Body of pancreas (tissue), 4 donors: ENCODE measurements around the gene WDR18. TPM values are rescaled to one million over a fixed set of nuclear protein-coding genes. Genes with fewer than 3 reads are reported as not detected.

Experiments used
- ATAC-seq: fragments of 150-250 bp; one replicate; pipeline ENCODE4 v1.9.1; 2016
- DNase-seq, 4 donors: peaks; one replicate each; pipeline ENCODE4 v3.0.0-alpha.2; 2019
- H3K27ac ChIP-seq, 4 donors: fragments of 200-600 bp; sonication (generic); 1 replicate in 3 of 4; 2 replicates in 1 of 4; pipeline versions ENCODE4 v1.5.1 to v1.6.1; 2016 to 2019; ENCODE audit warnings: mild to moderate bottlenecking in 1 of 4, mixed read lengths in 1 of 4, moderate library complexity in 1 of 4
- H3K27me3 ChIP-seq, 2 donors: fragments of 200-600 bp; sonication (generic); one replicate each; pipeline ENCODE4 v1.6.0; 2016; ENCODE audit warnings: mild to moderate bottlenecking in 1 of 2
- H3K36me3 ChIP-seq, 2 donors: fragments of 200-600 bp; sonication (generic); replicated peaks in 1 of 2; 2 replicates each; pipeline ENCODE4 v1.5.1; 2016; ENCODE audit warnings: low read depth in 2 of 2; ENCODE audit not compliant: insufficient read depth in 1 of 2
- H3K4me1 ChIP-seq: fragments of 200-600 bp; sonication (generic); one replicate; pipeline ENCODE4 v1.6.0; 2016
- H3K4me3 ChIP-seq, 2 donors: fragments of 200-600 bp; sonication (generic); 1 replicate in 1 of 2; 2 replicates in 1 of 2; pipeline ENCODE4 v1.5.1; 2016 to 2019
- H3K9me3 ChIP-seq, 3 donors: fragments of 200-600 bp; sonication (generic); 1 replicate in 2 of 3; 2 replicates in 1 of 3; pipeline ENCODE4 v1.5.1; 2016
- POLR2A ChIP-seq, 3 donors: fragments of 450-650 bp; IDR thresholded peaks; one replicate each; pipeline ENCODE4 v1.6.1; 2016; ENCODE audit warnings: antibody characterized with exemption in 3 of 3, mild to moderate bottlenecking in 2 of 3
- WGBS, 2 donors: methylation state at CpG; one replicate each; pipeline ENCODE4 v1.1.5; 2017; 5-methylcytosine and 5-hydroxymethylcytosine counted together
- intact Hi-C: fragments of 100-400 bp; cut with DNase I; formaldehyde crosslinking; loops from one replicate; pipeline ENCODE4 v1.15.1; 2023
- total RNA-seq, 2 donors: library from RNA; depleted of rRNA; stranded (reverse); fragments of >200 nt; gene quantifications; one replicate each; pipeline ENCODE4 v1.1.0, GENCODE V29; 2016
- TF ChIP-seq, protein P1 (sequence below), 7 experiments: fragments of 450-650 bp in 4 of 7; fragments of 200-600 bp in 3 of 7; sonication (generic) in 3 of 7; IDR thresholded peaks; one replicate each; pipeline ENCODE4 v1.5.1; 2016 to 2019; ENCODE audit warnings: antibody characterized with exemption in 7 of 7

The WDR18 gene
- total RNA-seq, 2 donors from 2014 or later, result 15.3 to 53.1 TPM

DNA sequence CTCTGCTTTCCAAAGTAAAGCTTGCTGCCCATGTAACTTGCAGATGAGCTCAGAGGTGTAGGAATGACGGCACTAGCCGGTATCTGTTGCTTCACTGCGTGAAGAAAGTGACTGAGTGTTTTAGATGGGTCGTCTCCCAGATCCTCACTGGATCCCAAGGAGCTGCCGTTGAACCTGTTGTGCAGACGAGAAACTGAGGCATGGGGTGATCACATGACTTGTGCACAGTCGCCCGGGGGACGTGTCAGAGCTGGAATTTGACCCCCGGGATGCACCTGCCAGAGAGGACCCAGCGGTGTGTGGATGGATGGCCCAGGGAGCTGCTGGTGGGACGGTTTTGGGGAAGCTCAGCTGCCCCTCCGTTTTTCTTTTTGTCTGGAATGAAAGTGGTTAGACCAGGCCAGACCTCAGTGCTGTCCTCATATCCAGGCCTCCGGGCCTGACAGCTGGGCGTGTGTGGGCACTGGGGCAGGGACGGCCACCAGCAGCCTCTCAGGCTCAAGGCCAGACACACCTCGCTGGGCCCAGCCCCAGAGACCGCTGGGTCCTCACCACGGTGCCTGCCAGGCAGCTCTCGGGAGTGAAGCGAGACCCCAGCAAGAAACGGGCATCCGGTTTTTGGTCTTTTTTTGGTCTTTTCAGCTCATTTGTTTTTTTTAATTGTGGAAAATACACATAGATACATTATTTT is 45.8 kb upstream of the WDR18 start:
- Histone ChIP-seq H3K27ac (peak overlapping the region in 1 of 4 donors; percentile 32), H3K36me3 (no peaks in the 10 kb centered on the region), H3K4me1 (peaks cover 65% of the 10 kb centered on the region), H3K27me3 (no peaks in the 10 kb centered on the region), H3K4me3 (no peak overlapping the region), H3K9me3 (no peaks in the 10 kb centered on the region)
- no peak for ATAC-seq
- DNase-seq, result peak in 1 of 4 donors; percentile 56
- TF ChIP-seq, protein P1, sequence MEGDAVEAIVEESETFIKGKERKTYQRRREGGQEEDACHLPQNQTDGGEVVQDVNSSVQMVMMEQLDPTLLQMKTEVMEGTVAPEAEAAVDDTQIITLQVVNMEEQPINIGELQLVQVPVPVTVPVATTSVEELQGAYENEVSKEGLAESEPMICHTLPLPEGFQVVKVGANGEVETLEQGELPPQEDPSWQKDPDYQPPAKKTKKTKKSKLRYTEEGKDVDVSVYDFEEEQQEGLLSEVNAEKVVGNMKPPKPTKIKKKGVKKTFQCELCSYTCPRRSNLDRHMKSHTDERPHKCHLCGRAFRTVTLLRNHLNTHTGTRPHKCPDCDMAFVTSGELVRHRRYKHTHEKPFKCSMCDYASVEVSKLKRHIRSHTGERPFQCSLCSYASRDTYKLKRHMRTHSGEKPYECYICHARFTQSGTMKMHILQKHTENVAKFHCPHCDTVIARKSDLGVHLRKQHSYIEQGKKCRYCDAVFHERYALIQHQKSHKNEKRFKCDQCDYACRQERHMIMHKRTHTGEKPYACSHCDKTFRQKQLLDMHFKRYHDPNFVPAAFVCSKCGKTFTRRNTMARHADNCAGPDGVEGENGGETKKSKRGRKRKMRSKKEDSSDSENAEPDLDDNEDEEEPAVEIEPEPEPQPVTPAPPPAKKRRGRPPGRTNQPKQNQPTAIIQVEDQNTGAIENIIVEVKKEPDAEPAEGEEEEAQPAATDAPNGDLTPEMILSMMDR (IDR thresholded peaks at IDR 0.05), result no peak
- no peak for TF ChIP-seq POLR2A (IDR thresholded peaks at IDR 0.05)
- intact Hi-C loops, result no loop called here
- 63 to 77% methylated on average over 18 to 23 of the region's 23 CpGs for WGBS, 2 donors

DNA sequence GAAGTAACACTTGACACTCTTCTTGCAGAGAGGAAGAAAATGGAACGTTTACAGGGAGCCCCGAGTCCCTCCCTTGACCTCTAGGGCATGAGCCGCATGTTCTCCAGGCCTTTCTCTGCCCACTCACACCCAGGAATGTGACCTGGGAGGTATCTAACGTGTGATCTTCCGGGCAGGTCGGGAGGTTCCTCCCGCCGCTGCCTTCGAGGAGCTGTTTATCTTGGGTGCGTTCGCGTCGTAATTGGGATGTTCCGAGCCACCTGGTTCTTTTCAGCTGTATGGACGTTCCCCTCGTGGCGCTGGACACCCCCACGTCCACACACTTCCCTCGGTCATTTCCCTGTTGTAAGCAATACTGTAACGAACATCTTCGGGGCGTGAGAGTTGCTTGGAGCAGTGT is 44.7 kb upstream of the WDR18 start:
- Histone ChIP-seq H3K36me3 (no peaks in the 10 kb centered on the region), H3K27ac (peak overlapping the region in 3 of 4 donors; percentile 93 to 94 (median 94)), H3K4me3 (no peak overlapping the region), H3K4me1 (peaks cover 54% of the 10 kb centered on the region), H3K9me3 (no peaks in the 10 kb centered on the region), H3K27me3 (no peaks in the 10 kb centered on the region)
- no peak for ATAC-seq
- no peak for DNase-seq
- intact Hi-C loops, result no loop called here
- 83 to 90% methylated on average over 22 of the region's 22 CpGs for WGBS, 2 donors
- no peak for TF ChIP-seq POLR2A (IDR thresholded peaks at IDR 0.05)
- TF ChIP-seq, protein P1 (IDR thresholded peaks at IDR 0.05), result no peak

GRCh38 chr19:939922-940321 is 44.2 kb upstream of the WDR18 start:
- DNase-seq (no peak), ATAC-seq (no peak)
- H3K9me3 ChIP-seq, result no peaks in the 10 kb centered on the region
- peak overlapping the region; percentile 93 to 94 (median 94) for H3K27ac ChIP-seq
- TF ChIP-seq POLR2A (IDR thresholded peaks at IDR 0.05), result no peak
- TF ChIP-seq, protein P1 (IDR thresholded peaks at IDR 0.05), result no peak
- no peaks in the 10 kb centered on the region for H3K36me3 ChIP-seq
- peaks cover 49% of the 10 kb centered on the region for H3K4me1 ChIP-seq
- 93 to 94% methylated on average over 3 to 7 of the region's 7 CpGs for WGBS, 2 donors
- no peaks in the 10 kb centered on the region for H3K27me3 ChIP-seq
- H3K4me3 ChIP-seq, result no peak overlapping the region
- intact Hi-C loops, result no loop called here

- Histone ChIP-seq H3K36me3 (no peaks in the 10 kb centered on the region), H3K27me3 (no peaks in the 10 kb centered on the region), H3K27ac (peak overlapping the region; percentile 93 to 94 (median 94)), H3K4me3 (no peak overlapping the region), H3K4me1 (peaks cover 45% of the 10 kb centered on the region), H3K9me3 (no peaks in the 10 kb centered on the region)
- intact Hi-C loops, result no loop called here
- ATAC-seq (peak; percentile 89), DNase-seq (peak; percentile 81 to 95 (median 91))
- 0 to 3% methylated on average over 1 to 57 of the region's 64 CpGs for whole genome bisulfite sequencing, 2 donors
- TF ChIP-seq POLR2A (IDR thresholded peaks at IDR 0.05), result peak in 2 of 3 donors; percentile 54 to 63
- TF ChIP-seq, protein P1 (IDR thresholded peaks at IDR 0.05), result peak in 1 of 7 experiments; percentile 26
Measured at GRCh38 chr19:940591-941291, 43.4 kb upstream of the WDR18 start.
